VCaP (cell line): Measurements from ENCODE around the gene ZFP57.

Source experiments
- H3K27ac ChIP-seq: fragments of 450-650 bp; 2 replicates; pipeline ENCODE4 v1.5.1; 2017
- TF ChIP-seq, protein P1 (sequence below): fragments of 450-650 bp; conservative IDR thresholded peaks from 2 replicates; pipeline ENCODE4 v1.5.1; 2017; ENCODE audit warnings: mild to moderate bottlenecking, moderate library complexity

The ZFP57 gene

DNA sequence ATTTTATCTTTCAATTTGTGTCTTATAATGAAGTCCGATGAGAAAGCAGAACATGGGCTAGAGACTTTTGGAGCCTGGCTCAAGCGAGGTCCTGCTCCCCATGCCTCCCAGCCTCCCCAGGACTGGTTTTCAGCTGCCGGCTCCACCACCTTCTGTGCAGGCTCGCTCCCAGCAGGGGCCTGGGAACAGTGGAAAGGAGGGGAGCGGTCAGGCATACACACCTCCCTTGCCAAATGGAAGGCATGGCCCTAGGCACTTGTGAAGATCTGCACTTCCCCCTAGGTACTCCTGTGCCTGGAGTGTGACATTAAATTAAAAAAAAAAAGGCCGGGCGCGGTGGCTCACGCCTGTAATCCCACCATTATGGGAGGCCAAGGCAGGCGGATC lies 28.8 kb downstream of the ZFP57 start:
- H3K27ac ChIP-seq, result no peak overlapping the region
- TF ChIP-seq, protein P1, sequence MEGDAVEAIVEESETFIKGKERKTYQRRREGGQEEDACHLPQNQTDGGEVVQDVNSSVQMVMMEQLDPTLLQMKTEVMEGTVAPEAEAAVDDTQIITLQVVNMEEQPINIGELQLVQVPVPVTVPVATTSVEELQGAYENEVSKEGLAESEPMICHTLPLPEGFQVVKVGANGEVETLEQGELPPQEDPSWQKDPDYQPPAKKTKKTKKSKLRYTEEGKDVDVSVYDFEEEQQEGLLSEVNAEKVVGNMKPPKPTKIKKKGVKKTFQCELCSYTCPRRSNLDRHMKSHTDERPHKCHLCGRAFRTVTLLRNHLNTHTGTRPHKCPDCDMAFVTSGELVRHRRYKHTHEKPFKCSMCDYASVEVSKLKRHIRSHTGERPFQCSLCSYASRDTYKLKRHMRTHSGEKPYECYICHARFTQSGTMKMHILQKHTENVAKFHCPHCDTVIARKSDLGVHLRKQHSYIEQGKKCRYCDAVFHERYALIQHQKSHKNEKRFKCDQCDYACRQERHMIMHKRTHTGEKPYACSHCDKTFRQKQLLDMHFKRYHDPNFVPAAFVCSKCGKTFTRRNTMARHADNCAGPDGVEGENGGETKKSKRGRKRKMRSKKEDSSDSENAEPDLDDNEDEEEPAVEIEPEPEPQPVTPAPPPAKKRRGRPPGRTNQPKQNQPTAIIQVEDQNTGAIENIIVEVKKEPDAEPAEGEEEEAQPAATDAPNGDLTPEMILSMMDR, result no peak

DNA sequence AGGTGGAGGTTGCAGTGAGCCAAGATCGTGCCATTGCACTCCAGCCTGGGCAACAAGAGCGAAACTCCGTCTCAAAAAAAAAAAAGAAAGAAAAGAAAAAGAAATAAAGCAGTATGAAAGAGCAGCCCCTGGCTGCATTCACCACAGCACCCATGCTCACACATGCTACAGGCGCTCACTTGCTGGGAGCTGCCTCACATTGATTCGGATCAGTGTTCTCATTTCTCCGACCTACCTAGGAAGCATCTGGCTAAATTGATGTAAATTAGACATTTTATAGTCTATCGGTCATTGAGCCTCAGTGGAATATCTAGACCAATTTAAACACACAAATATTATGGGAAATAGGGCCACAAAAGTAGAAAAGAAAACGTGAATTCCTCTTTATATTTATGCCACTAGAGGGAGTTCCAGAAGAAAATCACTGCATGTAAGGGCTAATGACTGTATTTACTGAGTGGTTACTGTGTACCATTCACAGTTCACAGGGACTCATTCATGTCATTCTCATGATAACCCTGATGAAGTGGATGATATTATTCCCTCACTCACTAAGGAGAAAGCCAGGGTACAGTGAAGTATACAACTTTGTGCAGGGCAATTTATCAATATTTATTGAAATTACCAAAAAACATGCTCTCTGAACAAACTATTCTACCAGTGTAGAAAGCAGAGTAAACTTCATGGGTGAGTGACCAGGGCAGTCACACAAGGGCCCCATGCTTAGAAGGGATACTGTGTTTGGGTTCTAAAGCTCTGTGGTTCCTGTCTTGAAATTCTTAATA lies 29.3 kb downstream of the ZFP57 start:
- H3K27ac ChIP-seq, result no peak overlapping the region
- TF ChIP-seq, protein P1, result peak; percentile 93

DNA sequence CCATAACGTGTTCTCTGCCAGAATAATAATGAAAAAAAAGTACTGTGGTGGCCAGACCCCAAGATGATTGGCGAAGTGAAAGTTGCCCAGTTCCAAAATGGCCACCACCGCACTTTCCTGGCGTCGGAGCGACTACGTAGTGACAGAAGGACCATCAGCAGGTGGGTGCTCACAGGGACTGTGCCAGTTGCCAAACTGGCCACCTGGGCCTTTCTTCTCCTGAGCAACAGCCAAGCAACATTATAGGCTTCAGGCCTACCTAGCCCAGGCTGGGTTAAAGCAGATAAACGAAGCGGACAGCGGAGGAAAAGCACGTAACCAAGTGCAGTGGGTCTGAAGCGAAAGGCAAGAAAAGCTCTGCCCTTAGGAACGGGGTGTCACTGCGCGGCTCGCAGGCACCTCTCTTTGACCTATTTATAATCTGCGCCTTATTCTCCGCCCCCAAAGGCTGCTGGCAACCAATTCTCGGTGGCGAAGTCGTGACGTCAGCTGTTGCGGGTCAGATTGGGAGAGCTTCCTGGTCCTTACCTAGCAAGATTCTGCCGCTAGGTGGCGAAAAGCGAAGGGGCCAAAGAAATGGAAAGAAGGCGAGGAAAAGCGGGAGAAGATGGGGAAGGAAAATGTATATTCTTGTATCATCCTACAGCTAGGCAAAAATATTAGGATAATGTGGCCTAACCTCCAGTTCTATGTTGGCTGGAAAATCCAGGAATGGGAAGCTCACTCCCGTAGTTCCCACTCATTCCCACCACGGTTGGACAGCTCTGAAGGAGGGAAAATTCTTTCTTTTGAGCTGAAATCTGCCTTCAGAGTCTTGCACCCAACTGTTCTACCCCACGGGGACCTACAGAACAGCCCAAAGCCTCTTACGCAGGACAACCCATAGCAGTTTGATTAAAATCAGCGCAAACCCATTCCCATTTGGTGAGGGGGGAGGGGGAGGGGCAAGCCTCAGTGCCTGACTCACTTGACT lies 31.0 kb downstream of the ZFP57 start:
- TF ChIP-seq, protein P1, result peak; percentile 99
- H3K27ac ChIP-seq, result peak overlapping the region; percentile 84

DNA sequence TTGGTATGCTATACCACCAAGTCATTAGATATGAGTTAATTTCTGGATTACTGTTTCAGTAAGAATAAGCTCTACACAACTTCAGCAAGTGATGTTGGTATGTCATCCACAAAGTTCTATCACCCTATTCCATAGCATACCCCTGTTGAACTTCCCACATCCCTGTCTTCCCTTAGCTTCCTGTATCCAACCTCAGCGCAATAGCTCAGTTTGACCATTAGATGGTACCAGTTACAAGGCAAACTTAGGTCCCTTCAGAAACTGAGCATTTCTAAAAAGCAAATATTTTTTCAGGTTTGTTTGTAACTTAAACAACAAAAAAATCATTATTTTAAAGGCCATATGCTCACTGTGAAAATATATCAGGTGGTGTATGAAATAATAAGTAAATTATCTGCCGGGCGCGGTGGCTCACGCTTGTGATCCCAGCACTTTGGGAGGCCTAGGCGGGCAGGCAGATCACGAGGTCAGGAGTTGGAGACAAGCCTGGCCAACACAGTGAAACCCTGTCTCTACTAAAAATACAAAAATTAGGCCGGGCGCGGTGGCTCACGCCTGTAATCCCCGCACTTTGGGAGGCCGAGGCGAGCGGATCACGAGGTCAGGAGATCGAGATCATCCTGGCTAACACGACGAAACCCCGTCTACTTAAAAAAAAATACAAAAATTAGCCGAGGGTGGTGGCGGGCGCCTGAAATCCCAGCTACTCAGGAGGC lies 32.9 kb downstream of the ZFP57 start:
- no peak overlapping the region for H3K27ac ChIP-seq
- TF ChIP-seq, protein P1, result peak; percentile 84

DNA sequence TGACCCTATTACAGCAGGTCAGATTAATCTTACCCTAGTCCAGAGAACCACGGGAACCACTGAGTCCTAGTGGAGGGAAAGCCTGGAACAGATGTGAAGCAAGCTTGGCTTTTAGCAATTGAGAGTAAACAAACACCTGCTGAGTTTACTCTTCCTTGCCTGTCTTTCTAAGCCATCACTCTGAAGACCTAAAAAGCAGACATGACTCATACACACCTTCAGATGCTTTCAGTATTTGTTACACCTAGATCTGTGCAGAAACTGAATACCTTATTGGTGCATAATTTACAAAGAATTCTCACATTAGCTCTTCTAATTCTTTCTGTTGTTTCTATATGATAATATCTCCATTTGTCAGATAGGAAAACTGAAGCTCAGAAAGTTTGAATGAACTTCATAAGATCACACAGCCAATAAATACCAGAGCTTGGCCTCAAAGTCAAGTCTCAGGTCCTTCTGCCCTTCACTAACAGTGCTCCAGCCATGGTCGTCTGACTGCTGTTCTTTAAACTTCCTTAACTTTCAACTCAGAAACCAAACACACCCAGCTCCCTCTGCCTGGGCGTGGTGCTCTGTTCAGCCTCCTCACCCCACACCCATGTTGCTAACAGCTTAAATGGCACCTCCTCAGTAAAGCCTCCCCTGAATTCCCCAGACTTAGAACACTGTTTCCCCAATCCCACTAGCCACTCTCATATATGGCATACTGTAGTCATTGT lies 39.4 kb downstream of the ZFP57 start:
- TF ChIP-seq, protein P1, result no peak
- H3K27ac ChIP-seq, result no peak overlapping the region

DNA sequence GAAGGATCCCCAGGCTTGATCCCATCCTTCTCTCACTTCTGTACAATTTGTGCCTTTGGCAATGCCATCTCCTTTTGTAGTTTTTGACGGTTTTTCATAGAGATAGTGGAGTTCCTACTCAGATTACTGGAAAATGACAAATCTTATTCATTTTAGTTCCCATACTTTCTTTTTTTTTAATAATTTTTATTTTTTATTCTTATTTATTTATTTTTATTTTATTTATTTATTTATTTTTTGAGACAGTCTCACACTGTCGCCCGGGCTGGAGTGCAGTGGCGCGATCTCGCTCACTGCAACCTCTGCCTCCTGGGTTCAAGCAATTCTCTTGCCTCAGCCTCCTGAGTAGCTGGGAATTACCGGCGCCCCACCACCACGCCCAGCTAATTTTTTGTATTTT lies 43.7 kb downstream of the ZFP57 start:
- TF ChIP-seq, protein P1, result no peak
- H3K27ac ChIP-seq, result no peak overlapping the region
